Colonic mucosa (tissue), 4 donors: ENCODE measurements around the gene TMEM150C. TPM values are rescaled to one million over a fixed set of nuclear protein-coding genes. Genes with fewer than 3 reads are reported as not detected.

Experiments used
- DNase-seq: peaks from one replicate; pipeline ENCODE4 v3.0.0-alpha.2; 2020
- H3K27ac ChIP-seq: fragments of 200-600 bp; one replicate; pipeline ENCODE4 v1.8.0; 2021
- H3K27me3 ChIP-seq: fragments of 200-600 bp; one replicate; pipeline ENCODE4 v1.8.0; 2021
- H3K36me3 ChIP-seq: fragments of 200-600 bp; one replicate; pipeline ENCODE4 v1.8.0; 2021
- H3K4me1 ChIP-seq: fragments of 200-600 bp; one replicate; pipeline ENCODE4 v1.8.0; 2021; ENCODE audit warnings: mild to moderate bottlenecking
- H3K4me3 ChIP-seq: fragments of 200-600 bp; one replicate; pipeline ENCODE4 v1.8.0; 2021
- H3K9ac ChIP-seq, 2 donors: one replicate each; pipeline ENCODE4 v1.7.0; 2013; ENCODE audit warnings: control low read depth in 2 of 2, low read depth in 2 of 2, low read length in 2 of 2
- H3K9me3 ChIP-seq: fragments of 200-600 bp; one replicate; pipeline ENCODE4 v1.8.0; 2021
- intact Hi-C: fragments of 100-400 bp; cut with DNase I; formaldehyde crosslinking; loops from one replicate; pipeline ENCODE4 v1.14.1; 2022
- total RNA-seq, 2 donors: library from RNA; stranded (reverse); fragmentation: NEBNext Ultra II Directional in 1 of 2; extraction: Animal tissue kit (Norgen Biotek cat#: 25700) in 1 of 2; gene quantifications; one replicate each; pipeline ENCODE4 v1.2.1, GENCODE V29; 2021
- TF ChIP-seq, protein P1 (sequence below): fragments of 200-600 bp; IDR thresholded peaks from one replicate; pipeline ENCODE4 v1.8.0; 2022; ENCODE audit warnings: antibody characterized with exemption, mild to moderate bottlenecking
- donor health status: healthy.
- donor health status: DM: no; HTN: no; CAD: no.
- donor health status: DM: no; HTN: no; CAD: no.

The TMEM150C gene
- total RNA-seq: 1 to 10 TPM; 1.2 to 2.5 TPM

DNA sequence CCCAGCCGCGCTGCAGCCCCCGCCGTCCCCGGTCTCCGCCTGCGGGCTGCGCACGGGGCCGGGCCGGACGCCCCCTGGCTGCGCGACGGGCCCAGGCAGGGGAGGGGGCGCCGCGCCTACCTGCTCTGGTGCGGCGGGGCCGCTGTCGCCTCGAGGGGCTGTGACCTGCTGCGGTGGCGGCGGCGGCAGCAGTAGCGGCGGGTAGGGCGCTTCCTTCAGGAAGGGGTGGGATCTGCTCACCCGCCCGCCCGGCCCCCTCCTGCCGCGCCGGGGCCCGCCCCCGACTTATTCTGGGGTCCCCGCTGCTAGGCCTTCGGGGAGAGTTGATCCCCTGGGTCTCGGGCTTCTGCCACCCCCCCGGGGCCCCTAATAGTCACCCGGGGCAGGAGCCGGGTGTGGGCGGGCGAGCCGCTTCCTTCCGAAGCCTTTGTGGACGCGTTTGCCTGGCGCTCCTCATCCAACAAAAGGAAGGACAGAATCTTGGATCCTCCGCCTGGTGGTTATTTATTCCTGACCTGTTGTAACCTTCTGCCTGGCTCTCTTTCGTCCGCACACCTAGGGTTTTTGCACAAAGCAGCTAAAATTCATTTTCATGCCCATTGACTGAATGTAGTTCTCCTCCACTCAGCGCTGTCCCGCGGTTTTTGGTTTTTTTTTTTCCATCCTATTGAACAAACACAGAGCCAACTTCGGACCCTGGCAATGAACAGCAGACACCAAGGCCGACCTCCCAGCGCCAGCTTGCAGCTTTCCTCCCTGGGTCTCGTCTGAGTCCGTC lies at the start of gene TMEM150C:
TMEM150C (minus strand) TSS at position 203 of the 778 bp plus-strand sequence. CDS start 57,331 bp downstream, outside the sequence.
- TF ChIP-seq, protein P1, sequence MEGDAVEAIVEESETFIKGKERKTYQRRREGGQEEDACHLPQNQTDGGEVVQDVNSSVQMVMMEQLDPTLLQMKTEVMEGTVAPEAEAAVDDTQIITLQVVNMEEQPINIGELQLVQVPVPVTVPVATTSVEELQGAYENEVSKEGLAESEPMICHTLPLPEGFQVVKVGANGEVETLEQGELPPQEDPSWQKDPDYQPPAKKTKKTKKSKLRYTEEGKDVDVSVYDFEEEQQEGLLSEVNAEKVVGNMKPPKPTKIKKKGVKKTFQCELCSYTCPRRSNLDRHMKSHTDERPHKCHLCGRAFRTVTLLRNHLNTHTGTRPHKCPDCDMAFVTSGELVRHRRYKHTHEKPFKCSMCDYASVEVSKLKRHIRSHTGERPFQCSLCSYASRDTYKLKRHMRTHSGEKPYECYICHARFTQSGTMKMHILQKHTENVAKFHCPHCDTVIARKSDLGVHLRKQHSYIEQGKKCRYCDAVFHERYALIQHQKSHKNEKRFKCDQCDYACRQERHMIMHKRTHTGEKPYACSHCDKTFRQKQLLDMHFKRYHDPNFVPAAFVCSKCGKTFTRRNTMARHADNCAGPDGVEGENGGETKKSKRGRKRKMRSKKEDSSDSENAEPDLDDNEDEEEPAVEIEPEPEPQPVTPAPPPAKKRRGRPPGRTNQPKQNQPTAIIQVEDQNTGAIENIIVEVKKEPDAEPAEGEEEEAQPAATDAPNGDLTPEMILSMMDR: no peak
- H3K4me3 ChIP-seq: peak within 1 kb of the TSS; percentile 53
- intact Hi-C loops: no loop called here
- H3K9me3 ChIP-seq: no peaks in the 10 kb centered on the region
- H3K4me1 ChIP-seq: no peaks in the 10 kb centered on the region
- peak within 1 kb of the TSS in 1 of 2 donors; percentile 63 for H3K9ac ChIP-seq
- H3K36me3 ChIP-seq: no peaks in the 10 kb centered on the region
- H3K27ac ChIP-seq: no peak within 1 kb of the TSS
- H3K27me3 ChIP-seq: peaks cover 10% of the 10 kb centered on the region
- peak; percentile 26 for DNase-seq

DNA sequence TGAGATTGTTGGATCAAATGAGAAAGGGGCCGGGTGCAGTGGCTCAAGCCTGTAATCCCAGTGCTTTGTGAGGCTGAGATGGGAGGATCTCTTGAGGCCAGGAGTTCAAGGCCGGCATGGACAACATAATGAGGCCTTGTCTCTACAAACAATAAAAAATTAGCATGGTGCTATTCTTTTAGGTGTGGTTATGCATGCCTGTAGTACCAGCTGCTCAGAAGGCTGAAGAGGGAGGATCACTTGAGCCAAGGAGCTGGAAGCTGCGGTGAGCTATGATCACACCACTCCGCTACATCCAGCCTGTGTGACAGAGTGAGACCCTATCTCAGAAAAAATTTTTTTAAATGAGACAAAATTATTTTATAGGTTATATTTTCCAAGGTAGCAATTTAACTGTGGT lies 49.7 kb upstream of the TMEM150C start:
- H3K27me3 ChIP-seq: no peaks in the 10 kb centered on the region
- intact Hi-C loops: no loop called here
- no peak overlapping the region for H3K27ac ChIP-seq
- no peak overlapping the region for H3K9ac ChIP-seq
- no peaks in the 10 kb centered on the region for H3K9me3 ChIP-seq
- no peak for DNase-seq
- H3K4me3 ChIP-seq: no peak overlapping the region
- H3K36me3 ChIP-seq: no peaks in the 10 kb centered on the region
- TF ChIP-seq, protein P1: no peak
- H3K4me1 ChIP-seq: no peaks in the 10 kb centered on the region

DNA sequence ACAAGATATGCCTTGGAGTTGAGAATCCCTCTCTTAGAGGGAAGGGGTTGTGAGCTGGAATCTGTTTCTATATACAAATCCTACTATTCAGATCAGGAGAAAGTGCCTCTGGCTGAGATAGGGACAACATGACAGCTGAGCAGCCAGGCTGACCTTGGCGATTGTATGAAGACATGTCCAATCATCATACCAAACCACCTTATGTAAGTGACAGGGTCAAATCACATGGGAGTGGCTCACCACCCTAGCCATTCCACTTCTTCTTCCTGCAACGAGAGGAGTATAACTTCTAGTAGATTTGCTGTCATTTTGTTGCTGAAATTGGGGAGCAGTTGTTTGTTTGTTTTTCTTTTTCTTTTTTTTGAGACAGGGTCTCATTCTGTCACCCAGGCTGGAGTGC lies 48.3 kb upstream of the TMEM150C start:
- Histone ChIP-seq H3K27me3 (no peaks in the 10 kb centered on the region), H3K9ac (no peak overlapping the region), H3K36me3 (no peaks in the 10 kb centered on the region), H3K4me3 (no peak overlapping the region), H3K9me3 (no peaks in the 10 kb centered on the region), H3K27ac (no peak overlapping the region), H3K4me1 (no peaks in the 10 kb centered on the region)
- TF ChIP-seq, protein P1: no peak
- intact Hi-C loops: no loop called here
- DNase-seq: no peak

DNA sequence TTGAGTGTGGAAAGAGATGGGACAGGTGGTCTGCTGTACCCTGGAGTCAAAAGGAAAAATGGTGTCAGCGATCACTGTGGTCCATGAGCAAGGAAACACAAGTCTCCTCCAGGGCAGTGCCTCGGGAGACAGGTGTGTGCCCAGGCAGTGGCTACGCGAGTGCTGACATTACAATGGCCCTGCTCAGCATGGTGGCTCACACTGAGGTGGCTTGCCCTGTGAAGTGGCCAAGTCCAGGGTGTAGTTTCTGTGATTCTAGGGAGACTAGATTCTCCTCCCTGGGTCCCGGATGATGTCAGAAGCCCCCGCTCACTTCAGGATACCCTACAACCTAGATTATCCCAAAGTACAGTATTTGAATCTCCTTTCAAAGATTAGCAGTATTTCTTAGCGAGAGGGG lies 44.8 kb upstream of the TMEM150C start:
- no peak overlapping the region for H3K4me3 ChIP-seq
- H3K36me3 ChIP-seq: no peaks in the 10 kb centered on the region
- TF ChIP-seq, protein P1: no peak
- H3K9ac ChIP-seq: no peak overlapping the region
- H3K9me3 ChIP-seq: no peaks in the 10 kb centered on the region
- no peaks in the 10 kb centered on the region for H3K4me1 ChIP-seq
- intact Hi-C loops: no loop called here
- no peak for DNase-seq
- H3K27ac ChIP-seq: no peak overlapping the region
- no peaks in the 10 kb centered on the region for H3K27me3 ChIP-seq

DNA sequence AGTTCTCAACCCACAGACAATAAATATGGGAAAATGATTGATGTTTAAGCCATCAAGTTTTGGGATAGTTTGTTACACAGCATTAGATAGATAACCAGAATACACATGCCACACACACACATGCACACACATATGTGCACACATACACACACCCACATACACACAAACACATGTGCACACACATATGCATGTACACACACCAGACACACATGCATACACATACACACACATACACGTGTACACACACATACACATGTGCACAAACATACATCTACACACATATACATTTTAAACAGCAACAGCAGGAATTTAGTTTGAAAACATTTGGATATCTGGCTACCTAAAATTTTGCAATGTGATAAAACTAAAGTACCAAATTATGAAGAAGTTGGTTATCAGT lies 42.7 kb upstream of the TMEM150C start:
- Histone ChIP-seq H3K9me3 (no peaks in the 10 kb centered on the region), H3K36me3 (no peaks in the 10 kb centered on the region), H3K27ac (no peak overlapping the region), H3K4me3 (no peak overlapping the region), H3K27me3 (no peaks in the 10 kb centered on the region), H3K4me1 (no peaks in the 10 kb centered on the region), H3K9ac (no peak overlapping the region)
- TF ChIP-seq, protein P1: no peak
- DNase-seq: no peak
- intact Hi-C loops: no loop called here
